Hepatocyte (in vitro differentiated cells): Measurements from ENCODE around the gene EGR4. TPM values are rescaled to one million over a fixed set of nuclear protein-coding genes. Genes with fewer than 3 reads are reported as not detected.

Source experiments
- DNase-seq: peaks from one replicate; pipeline ENCODE4 v3.0.0-alpha.2; 2016; ENCODE audit warnings: low spot score
- H2AFZ ChIP-seq: fragments of 200-600 bp; sonication (generic); 2 replicates; pipeline ENCODE4 v1.6.0; 2016; ENCODE audit warnings: antibody characterized with exemption, mild to moderate bottlenecking
- H3K27ac ChIP-seq: fragments of 200-600 bp; sonication (generic); 2 replicates; pipeline ENCODE4 v1.5.1; 2016; ENCODE audit warnings: mild to moderate bottlenecking
- H3K27me3 ChIP-seq: fragments of 200-600 bp; sonication (generic); 2 replicates; pipeline ENCODE4 v1.6.1; 2016
- H3K36me3 ChIP-seq: fragments of 200-600 bp; sonication (generic); replicated peaks from 2 replicates; pipeline ENCODE4 v1.5.1; 2016; ENCODE audit warnings: low read depth; ENCODE audit not compliant: insufficient read depth
- H3K4me1 ChIP-seq: fragments of 200-600 bp; sonication (generic); 2 replicates; pipeline ENCODE4 v1.5.1; 2016; ENCODE audit warnings: mild to moderate bottlenecking, moderate library complexity; ENCODE audit not compliant: insufficient read depth
- H3K4me2 ChIP-seq: fragments of 200-600 bp; sonication (generic); 2 replicates; pipeline ENCODE4 v1.6.0; 2016
- H3K4me3 ChIP-seq: fragments of 200-600 bp; sonication (generic); 2 replicates; pipeline ENCODE4 v1.5.1; 2016; ENCODE audit warnings: mild to moderate bottlenecking
- H3K79me2 ChIP-seq: fragments of 200-600 bp; sonication (generic); 2 replicates; pipeline ENCODE4 v1.6.0; 2017; ENCODE audit warnings: mild to moderate bottlenecking
- H3K9me2 ChIP-seq: fragments of 200-600 bp; sonication (generic); replicated peaks from 2 replicates; pipeline ENCODE4 v1.6.0; 2017; ENCODE audit warnings: mild to moderate bottlenecking; ENCODE audit not compliant: insufficient read depth
- H3K9me3 ChIP-seq: fragments of 200-600 bp; sonication (generic); 2 replicates; pipeline ENCODE4 v1.5.1; 2016; ENCODE audit warnings: low read depth, mild to moderate bottlenecking
- H4K20me1 ChIP-seq: fragments of 200-600 bp; sonication (generic); 2 replicates; pipeline ENCODE4 v1.6.0; 2016; ENCODE audit warnings: mild to moderate bottlenecking; ENCODE audit not compliant: insufficient read depth, poor library complexity, severe bottlenecking
- CTCF ChIP-seq: fragments of 200-600 bp; sonication (generic); IDR thresholded peaks from 2 replicates; pipeline ENCODE4 v1.5.1; 2016; ENCODE audit warnings: antibody characterized with exemption, mild to moderate bottlenecking; ENCODE audit not compliant: poor library complexity
- EZH2 ChIP-seq: fragments of 200-600 bp; sonication (generic); IDR thresholded peaks from 2 replicates; pipeline ENCODE4 v1.6.1; 2016; ENCODE audit warnings: antibody characterized with exemption, mild to moderate bottlenecking, borderline replicate concordance
- EZH2phosphoT487 ChIP-seq: fragments of 200-600 bp; sonication (generic); IDR thresholded peaks from one replicate; pipeline ENCODE4 v1.6.1; 2018; ENCODE audit warnings: antibody characterized with exemption, mild to moderate bottlenecking, low read depth, moderate library complexity; ENCODE audit not compliant: unreplicated experiment, severe bottlenecking
- WGBS: methylation state at CpG from one replicate; pipeline ENCODE4 v1.1.6; 2016; ENCODE audit warnings: low lambda C conversion rate; ENCODE audit errors: missing lambda C conversion rate; 5-methylcytosine and 5-hydroxymethylcytosine counted together
- polyA plus RNA-seq: library from polyadenylated mRNA; unstranded; fragments of >200 nt; fragmentation: Nextera tagmentation; extraction: Ambion mirVana; gene quantifications from 2 replicates; pipeline ENCODE4 v1.2.1, GENCODE V29; 2016
- total RNA-seq: library from RNA; depleted of rRNA; stranded (reverse); fragments of >200 nt; gene quantifications from 2 replicates; pipeline ENCODE4 v1.2.3, GENCODE V29; 2014

Gene EGR4
- total and polyA plus RNA-seq, 2 experiments from 2014 or later, result 0.23 to 1.9 TPM

- no peak for DNase-seq
- WGBS, result 10% methylated on average over 38 of the region's 38 CpGs
- Histone ChIP-seq H3K9me3 (no peaks in the 10 kb centered on the region), H3K79me2 (no peaks in the 10 kb centered on the region), H3K27me3 (peaks cover 98% of the 10 kb centered on the region), H4K20me1 (no peaks in the 10 kb centered on the region), H3K27ac (no peak overlapping the region), H3K9me2 (no peaks in the 10 kb centered on the region), H2AFZ (no peak overlapping the region), H3K4me3 (no peak overlapping the region), H3K4me1 (no peaks in the 10 kb centered on the region), H3K4me2 (peak overlapping the region; percentile 92), H3K36me3 (no peaks in the 10 kb centered on the region)
- TF ChIP-seq EZH2phosphoT487 (peak; percentile 29), CTCF (no peak)
These were observed 937 bp downstream of the EGR4 start for GRCh38 chr2:73292316-73292905.

- Histone ChIP-seq H3K27me3 (peaks cover 95% of the 10 kb centered on the region), H4K20me1 (no peaks in the 10 kb centered on the region), H3K79me2 (no peaks in the 10 kb centered on the region), H3K36me3 (no peaks in the 10 kb centered on the region), H3K4me2 (peak overlapping the region; percentile 84), H3K4me1 (no peaks in the 10 kb centered on the region), H3K9me2 (no peaks in the 10 kb centered on the region), H3K4me3 (no peak overlapping the region), H3K27ac (no peak overlapping the region), H2AFZ (peak overlapping the region; percentile 26), H3K9me3 (no peaks in the 10 kb centered on the region)
- no peak for DNase-seq
- TF ChIP-seq EZH2phosphoT487 (peak; percentile 46), EZH2 (peak; percentile 95), CTCF (no peak)
- WGBS, result 2% methylated on average over 64 of the region's 82 CpGs
These were observed 1.7 kb downstream of the EGR4 start for GRCh38 chr2:73291461-73292315.

- Histone ChIP-seq H3K9me3 (no peaks in the 10 kb centered on the region), H2AFZ (peak overlapping the region; percentile 26), H3K4me1 (no peaks in the 10 kb centered on the region), H3K4me3 (no peak overlapping the region), H3K79me2 (no peaks in the 10 kb centered on the region), H3K27me3 (peaks cover 95% of the 10 kb centered on the region), H3K9me2 (no peaks in the 10 kb centered on the region), H3K36me3 (no peaks in the 10 kb centered on the region), H3K4me2 (peak overlapping the region; percentile 84), H3K27ac (no peak overlapping the region), H4K20me1 (no peaks in the 10 kb centered on the region)
- no peak for TF ChIP-seq CTCF
- TF ChIP-seq EZH2, result no peak
- no peak for TF ChIP-seq EZH2phosphoT487
- WGBS, result 7% methylated on average over 34 of the region's 34 CpGs
- DNase-seq, result peak; percentile 82
These were observed 2.3 kb downstream of the EGR4 start for GRCh38 chr2:73291093-73291460.
